GM21825 (cell line): Measurements from ENCODE around the gene MYO16.
A peak's percentile ranks its signal among the peaks of the same experiment; 100 is the strongest.

Experiments
- ATAC-seq: cut with Tn5 transposase; IDR thresholded peaks from one replicate; pipeline ENCODE4 v1.9.1; 2021; ENCODE audit warnings: mild to moderate bottlenecking, moderate library complexity; ENCODE audit not compliant: unreplicated experiment

MYO16 gene

DNA sequence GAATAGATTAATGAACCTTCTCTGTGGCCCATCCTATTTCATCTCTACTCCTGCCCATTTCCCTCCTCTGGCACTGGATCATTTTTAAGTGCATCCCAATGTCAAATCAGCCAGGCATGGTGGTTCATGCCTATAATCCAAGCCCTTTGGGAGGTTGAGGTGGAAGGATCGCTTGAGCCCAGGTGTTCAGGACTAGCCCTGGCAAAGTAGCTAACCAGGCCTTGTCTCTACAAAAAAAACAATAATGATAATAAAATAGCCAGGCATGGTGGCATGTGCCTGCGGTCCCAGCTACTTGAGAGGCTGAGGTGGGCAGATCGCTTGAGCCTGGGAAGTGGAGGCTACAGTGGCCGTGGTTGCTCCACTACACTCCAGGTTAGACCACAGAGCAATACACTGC, 517.0 kb downstream of the MYO16 start:
- no peak for ATAC-seq

- no peak for ATAC-seq
These were observed 517.7 kb downstream of the MYO16 start for GRCh38 chr13:109146912-109147647.

- ATAC-seq = no peak
These were observed 518.8 kb downstream of the MYO16 start for GRCh38 chr13:109148243-109148642.

DNA sequence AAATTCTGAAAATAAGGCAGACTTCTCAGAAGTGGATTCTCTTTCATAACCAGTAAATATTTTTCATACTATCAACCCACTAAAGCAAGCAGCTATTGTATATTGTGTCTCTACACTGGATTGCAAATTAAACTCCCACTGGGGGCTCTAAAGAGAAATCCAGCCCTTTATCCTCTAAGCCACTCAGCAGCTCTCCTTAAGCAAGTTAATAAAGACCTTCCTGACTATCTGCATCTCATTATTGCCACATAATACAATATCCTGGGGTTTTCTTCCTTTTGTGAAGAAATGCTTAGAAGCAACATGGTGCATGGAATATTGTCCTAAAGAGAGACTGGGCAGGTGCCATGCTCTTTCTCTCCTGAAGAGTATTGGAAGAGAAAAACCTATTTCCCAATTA, 521.3 kb downstream of the MYO16 start:
- no peak for ATAC-seq

DNA sequence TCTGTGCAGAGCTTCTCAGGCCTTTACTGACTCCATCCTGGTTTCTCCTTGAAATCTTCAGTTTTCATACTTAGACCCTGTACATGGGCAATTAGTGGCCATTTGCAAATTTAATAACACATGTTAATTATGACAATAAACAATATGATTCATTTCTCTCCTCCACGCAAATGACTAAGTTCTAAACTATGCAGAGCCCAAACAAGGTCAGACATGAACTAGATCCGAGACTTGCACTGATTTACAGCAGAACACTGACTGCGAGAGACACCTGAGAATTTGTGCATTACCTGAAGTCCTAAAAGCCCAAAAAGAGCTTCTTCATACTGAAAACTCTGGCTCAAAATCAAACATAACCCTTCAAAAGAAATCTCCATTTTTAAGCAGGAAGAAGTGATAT, 521.8 kb downstream of the MYO16 start:
- ATAC-seq = no peak

- no peak for ATAC-seq
These were observed 522.3 kb downstream of the MYO16 start for GRCh38 chr13:109151696-109152095.

DNA sequence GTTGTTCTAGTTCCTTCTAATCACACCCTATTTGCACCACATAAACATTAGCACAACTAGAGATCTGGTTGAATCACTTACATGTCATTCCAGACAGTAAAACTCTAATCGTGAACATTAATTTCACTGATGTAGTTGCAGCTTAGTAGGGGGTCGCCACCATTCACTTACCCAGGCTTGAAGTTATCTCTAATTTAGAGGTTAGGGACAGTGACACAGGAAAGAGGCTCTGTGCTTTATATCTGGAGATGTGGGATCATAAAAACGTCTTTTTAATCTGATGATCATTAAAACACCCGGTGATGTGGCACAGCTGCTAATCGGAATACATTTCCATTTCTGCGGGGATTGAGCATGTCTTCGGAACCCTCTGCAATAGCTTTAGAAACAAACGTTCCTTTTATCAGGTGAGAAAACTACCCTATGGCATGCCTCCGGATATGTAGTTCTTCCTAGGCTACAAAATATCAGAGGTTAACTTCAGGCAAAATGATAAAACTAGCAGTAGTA, 523.0 kb downstream of the MYO16 start:
- no peak for ATAC-seq

DNA sequence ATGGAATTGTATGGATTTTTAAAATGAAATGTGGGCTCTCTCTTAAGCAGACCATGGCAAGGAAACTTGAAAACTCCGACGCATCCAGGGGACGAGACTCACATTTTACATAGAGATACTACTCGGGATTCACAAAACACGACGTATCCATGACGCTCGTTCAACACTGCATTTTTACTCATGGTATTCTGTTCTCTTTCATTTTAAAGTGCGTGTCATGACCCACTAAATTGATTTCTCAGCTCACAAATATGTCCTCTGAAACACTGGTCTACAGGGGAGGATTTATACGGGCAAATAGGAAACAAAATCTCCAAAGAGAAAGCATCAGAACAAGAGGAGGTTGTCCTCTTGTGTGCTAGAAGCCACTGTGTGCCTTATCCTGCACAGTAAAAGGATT, 523.5 kb downstream of the MYO16 start:
- no peak for ATAC-seq

- ATAC-seq = no peak
These were observed 524.7 kb downstream of the MYO16 start for GRCh38 chr13:109154146-109154545.

GRCh38 chr13:109154546-109154945, 525.1 kb downstream of the MYO16 start:
- ATAC-seq = no peak

DNA sequence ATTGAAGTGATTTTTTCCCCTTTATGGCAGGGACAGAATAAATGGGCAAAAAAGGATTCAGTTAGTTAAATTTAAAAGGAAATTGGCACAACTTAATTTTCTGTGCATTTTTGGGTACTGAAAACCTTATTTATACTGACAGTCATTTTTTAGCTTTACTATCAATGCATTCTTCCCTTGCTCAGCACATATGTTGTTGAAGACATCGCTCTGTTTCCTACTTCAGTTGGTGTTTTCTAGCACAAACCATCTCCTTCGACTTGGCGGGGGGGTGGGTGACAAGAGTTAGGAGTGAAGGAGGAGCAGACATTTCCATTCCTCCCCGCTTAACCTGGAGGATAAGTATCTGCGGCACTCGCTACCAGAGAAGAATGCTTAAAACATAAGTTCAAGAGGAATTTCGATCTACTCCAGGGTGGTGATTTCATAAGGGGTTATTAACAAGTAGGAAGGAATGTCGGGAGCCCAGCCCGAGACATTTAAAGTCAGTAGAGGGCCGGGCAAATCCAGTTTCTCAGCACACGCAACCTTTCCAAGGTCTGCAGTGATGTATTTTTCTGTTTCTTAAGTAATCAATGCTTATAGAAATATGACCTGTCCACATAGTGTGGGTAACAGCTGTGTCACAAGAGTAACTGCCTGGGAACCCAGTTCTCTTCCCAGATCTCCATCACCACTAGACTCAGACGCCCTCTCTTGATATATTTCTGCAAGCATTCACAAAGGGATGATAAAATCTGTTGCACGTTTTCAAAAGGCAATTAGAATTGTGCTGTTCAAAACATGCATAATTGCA, 525.8 kb downstream of the MYO16 start:
- no peak for ATAC-seq

DNA sequence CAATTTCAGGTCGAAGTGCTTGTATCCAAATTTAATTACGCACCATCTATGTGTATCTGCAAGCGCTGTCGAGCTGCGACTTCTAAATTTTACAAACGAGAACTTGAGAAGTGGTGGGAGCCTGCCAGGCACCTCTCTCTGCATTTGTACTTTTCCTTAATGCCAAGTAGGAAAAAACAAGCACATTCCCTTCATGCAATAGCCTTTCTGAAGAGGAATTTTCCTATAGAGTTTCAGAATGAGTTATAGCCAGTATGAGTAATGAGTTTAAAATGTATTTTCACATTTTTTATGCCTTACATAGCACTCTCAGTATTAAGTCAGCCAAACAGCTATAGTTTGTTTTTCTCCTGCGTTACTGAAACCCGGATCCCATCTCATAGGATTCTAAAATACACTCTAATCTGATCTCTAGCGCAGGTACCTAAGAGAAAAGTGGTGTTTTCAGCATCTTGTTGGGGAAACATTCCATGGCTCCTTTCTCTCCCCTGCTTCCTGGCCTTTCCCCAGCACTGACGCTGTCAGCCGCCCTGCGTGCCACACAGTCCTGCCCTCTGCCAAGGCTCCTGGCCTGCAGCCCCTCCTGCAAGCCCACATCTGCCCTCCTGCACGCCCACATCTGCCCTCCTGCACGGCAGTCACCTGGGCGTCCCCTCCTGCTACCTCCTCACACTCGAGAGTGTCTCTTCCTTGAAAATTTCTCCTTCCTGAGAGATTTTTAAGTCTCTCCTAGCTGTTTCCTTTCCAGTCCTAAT, 526.9 kb downstream of the MYO16 start:
- ATAC-seq = no peak

- ATAC-seq = no peak
These were observed 527.9 kb downstream of the MYO16 start for GRCh38 chr13:109157275-109157674.

DNA sequence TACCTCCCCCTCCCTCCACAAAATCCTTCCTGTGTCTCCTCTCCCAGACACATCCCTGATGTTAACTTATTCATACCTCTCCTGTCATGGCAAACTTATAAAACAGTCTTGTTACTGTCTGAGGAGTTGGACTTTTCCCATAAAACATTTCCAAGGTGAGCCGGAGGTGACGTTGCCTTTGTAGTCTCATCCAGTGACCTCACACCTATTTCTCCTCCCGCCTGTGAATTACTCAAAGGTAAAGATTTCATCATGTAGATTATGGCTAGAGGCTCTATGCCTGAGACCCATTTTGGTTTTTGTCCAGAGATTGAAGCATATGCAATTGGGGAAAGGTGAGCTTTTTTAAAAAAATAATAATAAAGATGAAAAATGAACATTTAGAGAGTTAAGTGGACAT, 529.0 kb downstream of the MYO16 start:
- ATAC-seq = no peak

DNA sequence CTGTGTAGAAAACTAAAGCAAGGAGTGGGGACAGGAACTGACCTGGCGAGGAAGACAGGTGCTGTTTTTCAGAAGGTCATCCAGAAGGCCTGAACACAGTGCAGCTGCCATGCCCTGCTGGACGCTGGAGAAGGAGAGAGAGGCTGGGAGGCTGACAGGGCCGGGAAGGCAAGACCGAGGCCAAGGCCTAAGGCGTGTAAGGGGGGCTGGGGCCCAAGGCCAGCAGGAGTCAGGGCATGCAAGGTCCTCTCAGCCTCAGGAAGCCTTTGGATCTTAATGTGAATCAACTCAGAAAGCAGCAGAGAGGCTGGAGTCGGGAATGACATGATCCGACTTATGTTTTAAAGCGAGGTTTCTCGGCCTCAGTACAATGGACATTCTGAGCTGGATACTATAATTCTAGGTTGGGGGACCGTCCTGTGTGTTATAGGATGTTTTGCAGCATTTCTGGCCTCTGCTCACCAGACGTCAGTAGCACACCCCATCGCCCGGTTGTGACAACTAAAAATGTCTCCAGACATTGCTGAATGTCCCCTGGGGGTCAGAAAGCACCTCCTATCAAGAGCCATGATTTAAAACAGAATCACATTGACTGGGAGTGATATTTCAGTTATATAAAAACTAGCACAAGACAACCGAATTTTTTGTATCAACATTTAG, 530.4 kb downstream of the MYO16 start:
- ATAC-seq = no peak

DNA sequence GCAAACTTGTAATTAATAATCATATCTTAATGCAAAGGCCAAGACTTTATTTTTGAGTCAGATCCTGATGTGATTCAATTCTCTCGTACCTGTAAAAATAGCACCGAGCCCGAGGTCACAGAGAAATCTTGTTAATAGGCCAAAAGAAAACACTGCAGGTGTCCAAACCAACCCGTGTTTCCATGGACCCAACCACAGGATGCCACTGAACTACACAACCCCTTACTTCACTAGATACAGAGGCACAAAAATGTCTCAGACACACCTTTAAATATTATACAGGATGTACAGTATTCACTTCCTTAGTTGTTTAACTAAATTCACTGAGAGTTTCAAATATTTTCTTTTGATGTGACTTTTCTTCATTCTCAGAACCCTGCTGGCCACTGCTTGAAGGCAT, 530.9 kb downstream of the MYO16 start:
- ATAC-seq = peak; percentile 51

GRCh38 chr13:109160887-109161669, 531.7 kb downstream of the MYO16 start:
- peak; percentile 20 for ATAC-seq

GRCh38 chr13:109162248-109163036, 533.0 kb downstream of the MYO16 start:
- ATAC-seq = peak; percentile 82

DNA sequence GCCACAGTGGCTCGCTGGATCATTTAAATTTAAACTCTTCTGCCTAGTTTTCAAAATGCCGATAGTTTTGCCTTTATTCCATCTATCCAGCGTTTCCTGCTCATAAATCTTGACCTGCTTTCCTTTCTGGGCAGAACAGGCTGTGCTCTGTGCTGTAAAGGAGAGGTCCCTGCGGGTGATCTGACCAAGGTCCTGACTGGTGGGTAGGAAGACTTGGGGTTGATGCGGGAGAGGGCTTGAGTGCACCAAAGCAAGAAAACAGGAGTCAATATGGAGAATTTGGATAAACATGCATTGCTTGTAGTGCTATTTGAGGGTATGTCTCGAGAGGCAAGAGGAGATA, 533.6 kb downstream of the MYO16 start:
- no peak for ATAC-seq
